HFFc6 (cell line): ENCODE measurements around the gene FEZ2. TPM values are rescaled to one million over a fixed set of nuclear protein-coding genes. Genes with fewer than 3 reads are reported as not detected.

Source experiments
- DNase-seq: peaks from one replicate; pipeline ENCODE4 v3.0.0-alpha.2; 2018
- H3K27ac Mint-ChIP-seq: 2 replicates; pipeline ENCODE4 v1.8.0; 2020; ENCODE audit warnings: mild to moderate bottlenecking, mixed read lengths
- H3K27me3 Mint-ChIP-seq: 2 replicates; pipeline ENCODE4 v1.8.0; 2021; ENCODE audit warnings: mild to moderate bottlenecking, moderate library complexity, mixed read lengths; ENCODE audit not compliant: insufficient read depth
- H3K36me3 Mint-ChIP-seq: 2 replicates; pipeline ENCODE4 v1.8.0; 2021; ENCODE audit warnings: low read depth, mixed read lengths
- H3K4me1 Mint-ChIP-seq: 2 replicates; pipeline ENCODE4 v1.8.0; 2020; ENCODE audit warnings: low read depth, mixed read lengths
- H3K4me3 Mint-ChIP-seq: 2 replicates; pipeline ENCODE4 v1.8.0; 2020; ENCODE audit warnings: mild to moderate bottlenecking, moderate library complexity, mixed read lengths
- H3K9me3 Mint-ChIP-seq: 2 replicates; pipeline ENCODE4 v1.8.0; 2020; ENCODE audit warnings: mild to moderate bottlenecking, mixed read lengths
- CTCF ChIP-seq: fragments of 200-600 bp; sonication (generic); IDR thresholded peaks from 2 replicates; pipeline ENCODE4 v1.5.0; 2021; ENCODE audit warnings: antibody characterized with exemption, mild to moderate bottlenecking
- total RNA-seq, 6 experiments: library from RNA; stranded (reverse); fragmentation: NEBNext Ultra II Directional; extraction: Animal tissue kit (Norgen Biotek cat#: 25700); gene quantifications; 2 replicates in 1 of 6; 3 replicates in 5 of 6; pipeline ENCODE4 v1.2.3, GENCODE V29; 2021

The FEZ2 gene
- total RNA-seq, 6 experiments from 2014 or later, result 113 to 126 (median 120) TPM

DNA sequence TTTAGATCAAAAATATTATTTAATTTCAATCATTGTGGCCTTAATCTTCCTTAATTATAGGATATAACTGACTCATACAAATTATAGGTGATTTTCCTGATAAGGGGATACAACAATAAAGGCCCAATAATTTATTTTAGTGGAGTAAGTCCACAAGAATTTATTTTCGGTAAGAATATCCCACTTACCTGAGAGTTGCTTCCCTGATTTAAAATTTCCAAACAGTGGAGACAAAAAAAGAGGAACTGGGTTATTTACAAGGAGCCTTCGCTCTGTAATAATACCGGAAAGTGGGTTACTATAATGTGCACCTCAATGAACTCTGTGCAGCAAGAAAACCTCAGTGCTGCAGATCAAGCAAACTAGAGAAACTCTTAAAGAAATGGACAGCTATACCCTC is 42.2 kb downstream of the FEZ2 start:
- DNase-seq, result no peak
- H3K36me3 Mint-ChIP-seq, result peaks cover 75% of the 10 kb centered on the region
- H3K4me3 Mint-ChIP-seq, result peak overlapping the region; percentile 59; the same call in 1 of the 2 replicates
- H3K9me3 Mint-ChIP-seq, result peaks cover 13% of the 10 kb centered on the region
- TF ChIP-seq CTCF, result no peak
- H3K27ac Mint-ChIP-seq, result peak overlapping the region; percentile 89
- H3K4me1 Mint-ChIP-seq, result peaks cover 92% of the 10 kb centered on the region
- peaks cover 57% of the 10 kb centered on the region for H3K27me3 Mint-ChIP-seq

DNA sequence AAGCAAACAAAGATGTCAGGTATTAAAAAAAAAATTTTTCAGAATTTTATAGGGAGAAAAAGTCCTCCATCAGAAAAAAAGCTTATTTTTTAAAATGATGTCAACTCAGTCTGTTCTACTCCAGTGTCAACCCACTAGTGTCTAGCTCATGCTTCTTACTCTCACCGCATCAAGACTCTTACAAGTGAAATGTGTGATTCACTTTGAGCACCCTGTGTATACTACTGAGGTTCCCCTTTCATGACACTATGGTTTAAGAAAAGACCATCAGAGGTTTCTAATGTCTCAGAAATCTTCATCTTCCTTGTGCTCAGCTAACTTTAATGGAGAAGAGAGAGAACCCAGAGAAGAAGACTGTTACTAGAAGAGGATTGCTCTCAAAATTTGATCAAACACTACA is 43.4 kb downstream of the FEZ2 start:
- peak overlapping the region; percentile 76 for H3K27ac Mint-ChIP-seq
- peaks cover 87% of the 10 kb centered on the region for H3K4me1 Mint-ChIP-seq
- peaks cover 46% of the 10 kb centered on the region for H3K27me3 Mint-ChIP-seq
- H3K9me3 Mint-ChIP-seq, result peaks cover 8% of the 10 kb centered on the region
- no peak for TF ChIP-seq CTCF
- no peak for DNase-seq
- H3K36me3 Mint-ChIP-seq, result peaks cover 68% of the 10 kb centered on the region
- peak overlapping the region; percentile 37; the same call in 1 of the 2 replicates for H3K4me3 Mint-ChIP-seq

DNA sequence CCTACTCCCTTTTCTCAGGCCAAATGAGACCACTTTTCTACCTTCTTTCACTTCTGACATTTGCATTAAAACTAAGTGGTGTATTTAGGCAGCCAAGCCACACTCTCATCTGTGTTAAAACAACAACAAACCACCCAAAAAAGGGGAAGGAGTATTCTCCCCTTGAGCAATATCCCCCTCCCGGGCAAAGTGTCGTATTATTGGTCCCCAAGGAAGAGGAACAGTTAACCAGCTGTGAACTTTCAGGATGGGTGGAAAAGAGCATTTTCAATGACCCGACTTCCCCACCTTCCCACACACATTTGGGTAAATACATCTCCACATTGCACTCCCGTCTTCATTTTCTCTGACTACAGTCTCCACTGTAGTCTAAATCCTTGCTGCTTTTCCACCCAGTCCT is 44.3 kb downstream of the FEZ2 start:
- H3K27ac Mint-ChIP-seq, result peak overlapping the region; percentile 76
- no peak for TF ChIP-seq CTCF
- no peak for DNase-seq
- peaks cover 66% of the 10 kb centered on the region for H3K36me3 Mint-ChIP-seq
- peaks cover 4% of the 10 kb centered on the region; the same call in 1 of the 2 replicates for H3K9me3 Mint-ChIP-seq
- peaks cover 87% of the 10 kb centered on the region for H3K4me1 Mint-ChIP-seq
- H3K27me3 Mint-ChIP-seq, result peaks cover 47% of the 10 kb centered on the region
- peak overlapping the region; percentile 3; the same call in 1 of the 2 replicates for H3K4me3 Mint-ChIP-seq

DNA sequence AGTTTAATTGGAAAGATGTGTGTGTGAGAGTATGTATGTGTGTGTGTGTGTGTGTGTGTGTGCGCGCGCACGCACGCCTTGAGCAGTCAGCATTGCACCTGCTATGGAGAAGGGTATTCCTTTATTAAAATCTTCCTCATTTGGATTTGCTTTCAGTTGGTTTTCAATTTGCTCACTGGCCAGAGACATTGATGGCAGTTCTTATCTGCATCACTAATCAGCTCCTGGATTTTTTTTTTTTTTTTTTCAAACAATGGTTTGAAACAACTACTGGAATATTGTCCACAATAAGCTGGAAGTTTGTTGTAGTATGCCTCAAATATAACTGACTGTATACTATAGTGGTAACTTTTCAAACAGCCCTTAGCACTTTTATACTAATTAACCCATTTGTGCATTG is 48.0 kb downstream of the FEZ2 start:
- H3K4me3 Mint-ChIP-seq, result peak overlapping the region; percentile 47; the same call in 1 of the 2 replicates
- DNase-seq, result no peak
- peaks cover 87% of the 10 kb centered on the region for H3K4me1 Mint-ChIP-seq
- H3K9me3 Mint-ChIP-seq, result peaks cover 10% of the 10 kb centered on the region
- peak overlapping the region; percentile 64 for H3K27ac Mint-ChIP-seq
- peaks cover 48% of the 10 kb centered on the region for H3K27me3 Mint-ChIP-seq
- H3K36me3 Mint-ChIP-seq, result peaks cover 73% of the 10 kb centered on the region
- TF ChIP-seq CTCF, result no peak

DNA sequence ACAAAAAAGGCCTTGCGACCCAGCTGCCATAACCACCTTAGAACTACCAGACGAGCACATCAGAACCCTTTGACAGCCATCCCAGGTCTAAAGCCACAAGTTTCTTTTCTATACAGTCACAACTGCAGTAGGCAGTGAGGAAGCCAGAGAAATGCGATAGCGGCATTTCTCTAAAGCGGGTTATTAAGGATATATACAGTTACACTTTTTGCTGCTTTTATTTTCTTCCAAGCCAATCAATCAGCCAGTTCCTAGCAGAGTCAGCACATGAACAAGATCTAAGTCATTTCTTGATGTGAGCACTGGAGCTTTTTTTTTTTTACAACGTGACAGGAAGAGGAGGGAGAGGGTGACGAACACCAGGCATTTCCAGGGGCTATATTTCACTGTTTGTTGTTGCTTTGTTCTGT is 48.8 kb downstream of the FEZ2 start:
- no peak for DNase-seq
- TF ChIP-seq CTCF, result no peak
- Mint-ChIP-seq H3K27me3 (peaks cover 52% of the 10 kb centered on the region), H3K36me3 (peaks cover 74% of the 10 kb centered on the region), H3K27ac (peak overlapping the region; percentile 80), H3K4me1 (peaks cover 87% of the 10 kb centered on the region), H3K4me3 (peak overlapping the region; percentile 46; the same call in 1 of the 2 replicates), H3K9me3 (peaks cover 10% of the 10 kb centered on the region; the same call in 1 of the 2 replicates)
